Uterine smooth muscle cell (primary cell): ENCODE measurements around the gene PPP4R4. TPM values are rescaled to one million over a fixed set of nuclear protein-coding genes. Genes with fewer than 3 reads are reported as not detected.

Source experiments
- total RNA-seq: library from RNA; depleted of rRNA; stranded (reverse); fragments of >200 nt; gene quantifications from 2 replicates; pipeline ENCODE4 v1.2.3, GENCODE V29; 2014

PPP4R4 gene
- 3.2 and 4.9 TPM in 2 replicates for total RNA-seq

GRCh38 chr14:94173885-94174603 lies at the start of gene PPP4R4:
TSS of gene PPP4R4 (plus strand) at chr14:94174322. CDS start at chr14:94174466, 144 bp downstream.

GRCh38 chr14:94129111-94129757 lies 44.9 kb upstream of the PPP4R4 start, which contains the start of gene IFI27L2:
TSS of gene IFI27L2 (minus strand) at chr14:94129604. CDS start at chr14:94129564, 40 bp downstream.

GRCh38 chr14:94292872-94293577 lies 118.9 kb downstream of the PPP4R4 start, which contains the start of gene SERPINA10:
TSS of gene SERPINA10 (minus strand) at chr14:94293268. CDS start at chr14:94290593, 2,675 bp downstream.

GRCh38 chr14:94322648-94323570 lies 148.8 kb downstream of the PPP4R4 start, which contains the start of gene SERPINA6:
TSS of gene SERPINA6 (minus strand) at chr14:94323336. CDS start at chr14:94314648, 8,688 bp downstream.

Other genes starting within 250 kb of the PPP4R4 start
- gene FAM181A, start 247.0 kb upstream of the PPP4R4 start, total RNA-seq, result not detected in 2 replicates
- gene ASB2, start 197.8 kb upstream of the PPP4R4 start, total RNA-seq, result 1.2 and 3.5 TPM in 2 replicates
- not detected in 2 replicates for gene CCDC197, start 177.0 kb upstream of the PPP4R4 start, total RNA-seq
- 1.00 and 2.4 TPM in 2 replicates for gene OTUB2, start 148.0 kb upstream of the PPP4R4 start, total RNA-seq
- 114 and 139 TPM in 2 replicates for gene DDX24, start 93.1 kb upstream of the PPP4R4 start, total RNA-seq
- 23.1 and 27.0 TPM in 2 replicates for gene IFI27L1, start 93.0 kb upstream of the PPP4R4 start, total RNA-seq
- gene IFI27, start 63.6 kb upstream of the PPP4R4 start, total RNA-seq, result 23.8 and 28.6 TPM in 2 replicates
- 59.8 and 99.0 TPM in 2 replicates for gene IFI27L2, start 44.7 kb upstream of the PPP4R4 start, total RNA-seq
- under 0.01 TPM in 1 of 2 replicates, not detected in the other for gene SERPINA10, start 118.9 kb downstream of the PPP4R4 start, total RNA-seq
- gene SERPINA6, start 149.0 kb downstream of the PPP4R4 start, total RNA-seq, result not detected in 2 replicates
- gene SERPINA2, start 192.4 kb downstream of the PPP4R4 start, total RNA-seq, result not detected in 2 replicates
- gene SERPINA1, start 214.3 kb downstream of the PPP4R4 start, total RNA-seq, result 0.22 TPM in 1 of 2 replicates, not detected in the other